ENCODE data around the gene IGFBP7.

Gene IGFBP7

GRCh38 chr4:57095956-57096355 is 14.2 kb downstream of the IGFBP7 start:
- Mint-ChIP-seq H3K4me3 (no peak overlapping the region), H3K36me3 (ENCODE audit: low read depth) (no peaks in the 10 kb centered on the region), H3K4me1 (ENCODE audit: low read depth) (no peaks in the 10 kb centered on the region), H3K27ac (no peak overlapping the region), H3K27me3 (ENCODE audit: low read depth) (peaks cover 20% of the 10 kb centered on the region), H3K9me3 (no peaks in the 10 kb centered on the region)

GRCh38 chr4:57095245-57095644 is 14.9 kb downstream of the IGFBP7 start:
- peaks cover 20% of the 10 kb centered on the region for H3K27me3 Mint-ChIP-seq (ENCODE audit: low read depth)
- H3K9me3 Mint-ChIP-seq = no peaks in the 10 kb centered on the region
- H3K36me3 Mint-ChIP-seq (ENCODE audit: low read depth) = no peaks in the 10 kb centered on the region
- no peak overlapping the region for H3K4me3 Mint-ChIP-seq
- H3K27ac Mint-ChIP-seq = no peak overlapping the region
- H3K4me1 Mint-ChIP-seq (ENCODE audit: low read depth) = no peaks in the 10 kb centered on the region

GRCh38 chr4:57094832-57095223 is 15.4 kb downstream of the IGFBP7 start:
- no peak overlapping the region for H3K4me3 Mint-ChIP-seq
- H3K36me3 Mint-ChIP-seq (ENCODE audit: low read depth) = no peaks in the 10 kb centered on the region
- H3K9me3 Mint-ChIP-seq = no peaks in the 10 kb centered on the region
- H3K4me1 Mint-ChIP-seq (ENCODE audit: low read depth) = no peaks in the 10 kb centered on the region
- H3K27ac Mint-ChIP-seq = no peak overlapping the region
- H3K27me3 Mint-ChIP-seq (ENCODE audit: low read depth) = peaks cover 20% of the 10 kb centered on the region

- Mint-ChIP-seq H3K27ac (no peak overlapping the region), H3K4me3 (no peak overlapping the region), H3K27me3 (ENCODE audit: low read depth) (peaks cover 17% of the 10 kb centered on the region), H3K4me1 (ENCODE audit: low read depth) (no peaks in the 10 kb centered on the region), H3K36me3 (ENCODE audit: low read depth) (no peaks in the 10 kb centered on the region), H3K9me3 (no peaks in the 10 kb centered on the region)
Measured at GRCh38 chr4:57093845-57094831, 16.0 kb downstream of the IGFBP7 start.

GRCh38 chr4:57091657-57092162 is 18.5 kb downstream of the IGFBP7 start:
- Mint-ChIP-seq H3K4me3 (no peak overlapping the region), H3K36me3 (ENCODE audit: low read depth) (no peaks in the 10 kb centered on the region), H3K4me1 (ENCODE audit: low read depth) (no peaks in the 10 kb centered on the region), H3K9me3 (no peaks in the 10 kb centered on the region), H3K27ac (no peak overlapping the region), H3K27me3 (ENCODE audit: low read depth) (peaks cover 8% of the 10 kb centered on the region)

GRCh38 chr4:57090079-57090478 is 20.1 kb downstream of the IGFBP7 start:
- Mint-ChIP-seq H3K36me3 (ENCODE audit: low read depth) (no peaks in the 10 kb centered on the region), H3K27ac (no peak overlapping the region), H3K9me3 (no peaks in the 10 kb centered on the region), H3K27me3 (ENCODE audit: low read depth) (peaks cover 4% of the 10 kb centered on the region), H3K4me3 (no peak overlapping the region), H3K4me1 (ENCODE audit: low read depth) (no peaks in the 10 kb centered on the region)

- Mint-ChIP-seq H3K4me3 (no peak overlapping the region), H3K27me3 (ENCODE audit: low read depth) (peaks cover 4% of the 10 kb centered on the region), H3K36me3 (ENCODE audit: low read depth) (no peaks in the 10 kb centered on the region), H3K9me3 (no peaks in the 10 kb centered on the region), H3K4me1 (ENCODE audit: low read depth) (no peaks in the 10 kb centered on the region), H3K27ac (no peak overlapping the region)
Measured at GRCh38 chr4:57089549-57089948, 20.6 kb downstream of the IGFBP7 start.

GRCh38 chr4:57086031-57086723 is 24.0 kb downstream of the IGFBP7 start:
- H3K27me3 Mint-ChIP-seq (ENCODE audit: low read depth) = no peaks in the 10 kb centered on the region
- H3K4me3 Mint-ChIP-seq = no peak overlapping the region
- H3K36me3 Mint-ChIP-seq (ENCODE audit: low read depth) = no peaks in the 10 kb centered on the region
- no peaks in the 10 kb centered on the region for H3K4me1 Mint-ChIP-seq (ENCODE audit: low read depth)
- no peaks in the 10 kb centered on the region for H3K9me3 Mint-ChIP-seq
- H3K27ac Mint-ChIP-seq = no peak overlapping the region

GRCh38 chr4:57085278-57085677 is 24.9 kb downstream of the IGFBP7 start:
- Mint-ChIP-seq H3K27me3 (ENCODE audit: low read depth) (no peaks in the 10 kb centered on the region), H3K4me1 (ENCODE audit: low read depth) (no peaks in the 10 kb centered on the region), H3K27ac (no peak overlapping the region), H3K4me3 (no peak overlapping the region), H3K36me3 (ENCODE audit: low read depth) (no peaks in the 10 kb centered on the region), H3K9me3 (no peaks in the 10 kb centered on the region)

GRCh38 chr4:57084360-57084759 is 25.8 kb downstream of the IGFBP7 start:
- H3K4me1 Mint-ChIP-seq (ENCODE audit: low read depth) = no peaks in the 10 kb centered on the region
- H3K27ac Mint-ChIP-seq = no peak overlapping the region
- no peaks in the 10 kb centered on the region for H3K27me3 Mint-ChIP-seq (ENCODE audit: low read depth)
- H3K4me3 Mint-ChIP-seq = no peak overlapping the region
- H3K9me3 Mint-ChIP-seq = no peaks in the 10 kb centered on the region
- no peaks in the 10 kb centered on the region for H3K36me3 Mint-ChIP-seq (ENCODE audit: low read depth)

- no peaks in the 10 kb centered on the region for H3K4me1 Mint-ChIP-seq (ENCODE audit: low read depth)
- H3K27me3 Mint-ChIP-seq (ENCODE audit: low read depth) = no peaks in the 10 kb centered on the region
- no peaks in the 10 kb centered on the region for H3K9me3 Mint-ChIP-seq
- no peak overlapping the region for H3K27ac Mint-ChIP-seq
- H3K4me3 Mint-ChIP-seq = no peak overlapping the region
- no peaks in the 10 kb centered on the region for H3K36me3 Mint-ChIP-seq (ENCODE audit: low read depth)
Measured at GRCh38 chr4:57083090-57083489, 27.1 kb downstream of the IGFBP7 start.

- H3K27me3 Mint-ChIP-seq (ENCODE audit: low read depth) = no peaks in the 10 kb centered on the region
- H3K27ac Mint-ChIP-seq = no peak overlapping the region
- no peaks in the 10 kb centered on the region for H3K36me3 Mint-ChIP-seq (ENCODE audit: low read depth)
- H3K9me3 Mint-ChIP-seq = no peaks in the 10 kb centered on the region
- H3K4me3 Mint-ChIP-seq = no peak overlapping the region
- H3K4me1 Mint-ChIP-seq (ENCODE audit: low read depth) = no peaks in the 10 kb centered on the region
Measured at GRCh38 chr4:57081651-57082621, 28.2 kb downstream of the IGFBP7 start.

GRCh38 chr4:57080781-57081650 is 29.2 kb downstream of the IGFBP7 start:
- no peaks in the 10 kb centered on the region for H3K4me1 Mint-ChIP-seq (ENCODE audit: low read depth)
- H3K4me3 Mint-ChIP-seq = no peak overlapping the region

More at GRCh38 chr4:57080781-57081650, 29.2 kb downstream of the IGFBP7 start:
- no peaks in the 10 kb centered on the region for H3K9me3 Mint-ChIP-seq
- H3K27me3 Mint-ChIP-seq (ENCODE audit: low read depth) = peaks cover 3% of the 10 kb centered on the region
- no peak overlapping the region for H3K27ac Mint-ChIP-seq
- H3K36me3 Mint-ChIP-seq (ENCODE audit: low read depth) = no peaks in the 10 kb centered on the region

Data from T-helper 1 cell treated with Interleukin-12 subunit alpha and Interleukin-12 subunit beta and Interleukin-4 antibody, amounts not matched to agents 30 μg/mL and 1 μg/mL, for 36 hours (primary cell).